Measurements from ENCODE around the gene RPS15. TPM values are rescaled to one million over a fixed set of nuclear protein-coding genes. Genes with fewer than 3 reads are reported as not detected.

RPS15 gene
- total and polyA plus RNA-seq, 2 of the 13 experiments (the other 11 are each of a cell fraction or from before 2014, with no cell fraction given): 695 to 1,411 TPM

DNA sequence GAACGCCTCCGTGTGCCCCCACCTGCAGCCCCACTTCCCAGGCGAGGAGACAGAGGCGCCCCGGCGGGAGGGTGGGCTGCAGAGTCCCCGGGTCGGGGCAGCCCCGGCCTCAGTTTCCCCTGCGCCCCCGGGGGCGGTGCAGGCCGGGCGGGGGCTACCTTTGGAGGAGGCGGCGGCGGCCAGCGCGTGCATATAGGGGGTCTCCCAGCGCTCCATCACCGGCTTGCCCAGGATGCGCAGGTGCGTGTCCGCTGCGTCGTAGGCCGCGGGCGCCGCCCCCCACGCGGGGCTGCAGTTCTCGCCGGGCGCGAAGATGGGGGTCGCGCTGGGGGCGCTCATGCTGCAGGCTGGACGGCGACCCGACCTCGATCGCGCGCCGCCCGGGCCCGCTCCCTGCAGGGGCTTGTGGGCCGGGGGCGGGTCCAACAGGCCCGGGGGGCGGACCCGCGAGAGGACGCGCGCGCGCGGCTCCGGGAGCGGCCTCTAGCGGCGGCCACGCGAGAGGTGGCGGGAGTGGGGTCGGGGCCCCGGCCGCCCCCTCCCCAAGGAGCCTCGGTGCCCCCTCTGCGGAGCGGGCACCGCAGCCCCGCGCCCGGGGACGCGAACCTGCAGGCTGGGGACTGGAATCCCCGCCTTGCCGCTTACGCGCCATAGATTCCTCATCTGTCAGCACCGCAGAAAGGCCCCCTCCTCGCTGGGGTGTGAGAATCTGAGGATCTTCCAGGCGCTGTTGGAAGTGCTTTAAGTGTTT lies 36.9 kb upstream of the RPS15 start, which contains the start of gene GAMT (continued):
- TF ChIP-seq NPAS2 (CRISPR knock-in tag; IDR thresholded peaks at IDR 0.05; ENCODE audit: borderline replicate concordance): no peak
- no peak for TF ChIP-seq FOXA3 (CRISPR knock-in tag; IDR thresholded peaks at IDR 0.05)
- no peak; the same call in 1 of the 2 replicates for TF ChIP-seq ZNF790 (CRISPR knock-in tag; IDR thresholded peaks at IDR 0.05; ENCODE audit: borderline replicate concordance)
- TF ChIP-seq, protein P1, sequence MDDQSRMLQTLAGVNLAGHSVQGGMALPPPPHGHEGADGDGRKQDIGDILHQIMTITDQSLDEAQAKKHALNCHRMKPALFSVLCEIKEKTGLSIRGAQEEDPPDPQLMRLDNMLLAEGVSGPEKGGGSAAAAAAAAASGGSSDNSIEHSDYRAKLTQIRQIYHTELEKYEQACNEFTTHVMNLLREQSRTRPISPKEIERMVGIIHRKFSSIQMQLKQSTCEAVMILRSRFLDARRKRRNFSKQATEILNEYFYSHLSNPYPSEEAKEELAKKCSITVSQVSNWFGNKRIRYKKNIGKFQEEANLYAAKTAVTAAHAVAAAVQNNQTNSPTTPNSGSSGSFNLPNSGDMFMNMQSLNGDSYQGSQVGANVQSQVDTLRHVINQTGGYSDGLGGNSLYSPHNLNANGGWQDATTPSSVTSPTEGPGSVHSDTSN (CRISPR knock-in tag; IDR thresholded peaks at IDR 0.05; ENCODE audit: borderline replicate concordance): no peak
- no peak for TF ChIP-seq TSC22D2 (CRISPR knock-in tag; IDR thresholded peaks at IDR 0.05; ENCODE audit: borderline replicate concordance)
- TF ChIP-seq, protein P2, sequence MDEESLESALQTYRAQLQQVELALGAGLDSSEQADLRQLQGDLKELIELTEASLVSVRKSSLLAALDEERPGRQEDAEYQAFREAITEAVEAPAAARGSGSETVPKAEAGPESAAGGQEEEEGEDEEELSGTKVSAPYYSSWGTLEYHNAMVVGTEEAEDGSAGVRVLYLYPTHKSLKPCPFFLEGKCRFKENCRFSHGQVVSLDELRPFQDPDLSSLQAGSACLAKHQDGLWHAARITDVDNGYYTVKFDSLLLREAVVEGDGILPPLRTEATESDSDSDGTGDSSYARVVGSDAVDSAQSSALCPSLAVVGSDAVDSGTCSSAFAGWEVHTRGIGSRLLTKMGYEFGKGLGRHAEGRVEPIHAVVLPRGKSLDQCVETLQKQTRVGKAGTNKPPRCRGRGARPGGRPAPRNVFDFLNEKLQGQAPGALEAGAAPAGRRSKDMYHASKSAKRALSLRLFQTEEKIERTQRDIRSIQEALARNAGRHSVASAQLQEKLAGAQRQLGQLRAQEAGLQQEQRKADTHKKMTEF (CRISPR knock-in tag; IDR thresholded peaks at IDR 0.05): no peak
- TF ChIP-seq, protein P3, sequence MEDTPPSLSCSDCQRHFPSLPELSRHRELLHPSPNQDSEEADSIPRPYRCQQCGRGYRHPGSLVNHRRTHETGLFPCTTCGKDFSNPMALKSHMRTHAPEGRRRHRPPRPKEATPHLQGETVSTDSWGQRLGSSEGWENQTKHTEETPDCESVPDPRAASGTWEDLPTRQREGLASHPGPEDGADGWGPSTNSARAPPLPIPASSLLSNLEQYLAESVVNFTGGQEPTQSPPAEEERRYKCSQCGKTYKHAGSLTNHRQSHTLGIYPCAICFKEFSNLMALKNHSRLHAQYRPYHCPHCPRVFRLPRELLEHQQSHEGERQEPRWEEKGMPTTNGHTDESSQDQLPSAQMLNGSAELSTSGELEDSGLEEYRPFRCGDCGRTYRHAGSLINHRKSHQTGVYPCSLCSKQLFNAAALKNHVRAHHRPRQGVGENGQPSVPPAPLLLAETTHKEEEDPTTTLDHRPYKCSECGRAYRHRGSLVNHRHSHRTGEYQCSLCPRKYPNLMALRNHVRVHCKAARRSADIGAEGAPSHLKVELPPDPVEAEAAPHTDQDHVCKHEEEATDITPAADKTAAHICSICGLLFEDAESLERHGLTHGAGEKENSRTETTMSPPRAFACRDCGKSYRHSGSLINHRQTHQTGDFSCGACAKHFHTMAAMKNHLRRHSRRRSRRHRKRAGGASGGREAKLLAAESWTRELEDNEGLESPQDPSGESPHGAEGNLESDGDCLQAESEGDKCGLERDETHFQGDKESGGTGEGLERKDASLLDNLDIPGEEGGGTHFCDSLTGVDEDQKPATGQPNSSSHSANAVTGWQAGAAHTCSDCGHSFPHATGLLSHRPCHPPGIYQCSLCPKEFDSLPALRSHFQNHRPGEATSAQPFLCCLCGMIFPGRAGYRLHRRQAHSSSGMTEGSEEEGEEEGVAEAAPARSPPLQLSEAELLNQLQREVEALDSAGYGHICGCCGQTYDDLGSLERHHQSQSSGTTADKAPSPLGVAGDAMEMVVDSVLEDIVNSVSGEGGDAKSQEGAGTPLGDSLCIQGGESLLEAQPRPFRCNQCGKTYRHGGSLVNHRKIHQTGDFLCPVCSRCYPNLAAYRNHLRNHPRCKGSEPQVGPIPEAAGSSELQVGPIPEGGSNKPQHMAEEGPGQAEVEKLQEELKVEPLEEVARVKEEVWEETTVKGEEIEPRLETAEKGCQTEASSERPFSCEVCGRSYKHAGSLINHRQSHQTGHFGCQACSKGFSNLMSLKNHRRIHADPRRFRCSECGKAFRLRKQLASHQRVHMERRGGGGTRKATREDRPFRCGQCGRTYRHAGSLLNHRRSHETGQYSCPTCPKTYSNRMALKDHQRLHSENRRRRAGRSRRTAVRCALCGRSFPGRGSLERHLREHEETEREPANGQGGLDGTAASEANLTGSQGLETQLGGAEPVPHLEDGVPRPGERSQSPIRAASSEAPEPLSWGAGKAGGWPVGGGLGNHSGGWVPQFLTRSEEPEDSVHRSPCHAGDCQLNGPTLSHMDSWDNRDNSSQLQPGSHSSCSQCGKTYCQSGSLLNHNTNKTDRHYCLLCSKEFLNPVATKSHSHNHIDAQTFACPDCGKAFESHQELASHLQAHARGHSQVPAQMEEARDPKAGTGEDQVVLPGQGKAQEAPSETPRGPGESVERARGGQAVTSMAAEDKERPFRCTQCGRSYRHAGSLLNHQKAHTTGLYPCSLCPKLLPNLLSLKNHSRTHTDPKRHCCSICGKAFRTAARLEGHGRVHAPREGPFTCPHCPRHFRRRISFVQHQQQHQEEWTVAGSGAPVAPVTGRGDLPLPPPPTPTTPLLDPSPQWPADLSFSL (CRISPR knock-in tag; IDR thresholded peaks at IDR 0.05): no peak
- no peak for TF ChIP-seq XBP1 (CRISPR knock-in tag; IDR thresholded peaks at IDR 0.05)
- TF ChIP-seq ZNF44 (CRISPR knock-in tag; IDR thresholded peaks at IDR 0.05): no peak
- TF ChIP-seq ARID2 (CRISPR knock-in tag; IDR thresholded peaks at IDR 0.05; ENCODE audit: borderline replicate concordance): no peak
- no peak for TF ChIP-seq SIX4 (CRISPR knock-in tag; IDR thresholded peaks at IDR 0.05)
- TF ChIP-seq, protein P4, sequence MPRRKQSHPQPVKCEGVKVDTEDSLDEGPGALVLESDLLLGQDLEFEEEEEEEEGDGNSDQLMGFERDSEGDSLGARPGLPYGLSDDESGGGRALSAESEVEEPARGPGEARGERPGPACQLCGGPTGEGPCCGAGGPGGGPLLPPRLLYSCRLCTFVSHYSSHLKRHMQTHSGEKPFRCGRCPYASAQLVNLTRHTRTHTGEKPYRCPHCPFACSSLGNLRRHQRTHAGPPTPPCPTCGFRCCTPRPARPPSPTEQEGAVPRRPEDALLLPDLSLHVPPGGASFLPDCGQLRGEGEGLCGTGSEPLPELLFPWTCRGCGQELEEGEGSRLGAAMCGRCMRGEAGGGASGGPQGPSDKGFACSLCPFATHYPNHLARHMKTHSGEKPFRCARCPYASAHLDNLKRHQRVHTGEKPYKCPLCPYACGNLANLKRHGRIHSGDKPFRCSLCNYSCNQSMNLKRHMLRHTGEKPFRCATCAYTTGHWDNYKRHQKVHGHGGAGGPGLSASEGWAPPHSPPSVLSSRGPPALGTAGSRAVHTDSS (CRISPR knock-in tag; conservative IDR thresholded peaks at IDR 0.05): no peak
- TF ChIP-seq NFKB2 (CRISPR knock-in tag; IDR thresholded peaks at IDR 0.05; ENCODE audit: borderline replicate concordance): no peak
- TF ChIP-seq ZNF101 (CRISPR knock-in tag; IDR thresholded peaks at IDR 0.05; ENCODE audit: borderline replicate concordance, low read depth): no peak
- TF ChIP-seq, protein P5, sequence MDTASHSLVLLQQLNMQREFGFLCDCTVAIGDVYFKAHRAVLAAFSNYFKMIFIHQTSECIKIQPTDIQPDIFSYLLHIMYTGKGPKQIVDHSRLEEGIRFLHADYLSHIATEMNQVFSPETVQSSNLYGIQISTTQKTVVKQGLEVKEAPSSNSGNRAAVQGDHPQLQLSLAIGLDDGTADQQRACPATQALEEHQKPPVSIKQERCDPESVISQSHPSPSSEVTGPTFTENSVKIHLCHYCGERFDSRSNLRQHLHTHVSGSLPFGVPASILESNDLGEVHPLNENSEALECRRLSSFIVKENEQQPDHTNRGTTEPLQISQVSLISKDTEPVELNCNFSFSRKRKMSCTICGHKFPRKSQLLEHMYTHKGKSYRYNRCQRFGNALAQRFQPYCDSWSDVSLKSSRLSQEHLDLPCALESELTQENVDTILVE (CRISPR knock-in tag; IDR thresholded peaks at IDR 0.05): no peak; the same call in 1 of the 2 replicates
